GOT3 (cell line): ENCODE results near the gene PARD3.

ENCODE experiments used
- DNase-seq: peaks from one replicate; lab custom pipeline; 2025; ENCODE audit warnings: mixed read lengths; lab: John Stamatoyannopoulos, UW

Gene PARD3

DNA sequence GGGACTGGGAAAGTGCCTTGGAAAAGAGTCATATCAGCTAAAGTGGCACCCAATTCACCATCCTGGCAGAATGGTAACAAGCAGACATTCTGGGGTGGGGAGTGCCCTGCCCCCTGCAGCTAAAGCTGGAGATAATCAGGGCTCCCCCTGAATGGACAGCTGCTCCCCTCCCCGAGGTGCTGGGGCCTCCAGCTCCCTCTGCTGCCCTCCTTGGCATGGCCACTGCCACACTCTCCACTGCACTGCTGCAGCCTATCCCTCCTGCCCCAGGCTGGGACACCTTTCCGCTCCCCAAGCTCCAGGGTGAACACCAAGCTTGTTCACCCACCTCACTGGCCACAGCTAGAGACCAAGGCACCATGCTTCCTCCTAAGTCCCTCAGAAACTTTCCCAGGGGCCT is 9.8 kb upstream of the PARD3 start:
- no peak for DNase-seq

DNA sequence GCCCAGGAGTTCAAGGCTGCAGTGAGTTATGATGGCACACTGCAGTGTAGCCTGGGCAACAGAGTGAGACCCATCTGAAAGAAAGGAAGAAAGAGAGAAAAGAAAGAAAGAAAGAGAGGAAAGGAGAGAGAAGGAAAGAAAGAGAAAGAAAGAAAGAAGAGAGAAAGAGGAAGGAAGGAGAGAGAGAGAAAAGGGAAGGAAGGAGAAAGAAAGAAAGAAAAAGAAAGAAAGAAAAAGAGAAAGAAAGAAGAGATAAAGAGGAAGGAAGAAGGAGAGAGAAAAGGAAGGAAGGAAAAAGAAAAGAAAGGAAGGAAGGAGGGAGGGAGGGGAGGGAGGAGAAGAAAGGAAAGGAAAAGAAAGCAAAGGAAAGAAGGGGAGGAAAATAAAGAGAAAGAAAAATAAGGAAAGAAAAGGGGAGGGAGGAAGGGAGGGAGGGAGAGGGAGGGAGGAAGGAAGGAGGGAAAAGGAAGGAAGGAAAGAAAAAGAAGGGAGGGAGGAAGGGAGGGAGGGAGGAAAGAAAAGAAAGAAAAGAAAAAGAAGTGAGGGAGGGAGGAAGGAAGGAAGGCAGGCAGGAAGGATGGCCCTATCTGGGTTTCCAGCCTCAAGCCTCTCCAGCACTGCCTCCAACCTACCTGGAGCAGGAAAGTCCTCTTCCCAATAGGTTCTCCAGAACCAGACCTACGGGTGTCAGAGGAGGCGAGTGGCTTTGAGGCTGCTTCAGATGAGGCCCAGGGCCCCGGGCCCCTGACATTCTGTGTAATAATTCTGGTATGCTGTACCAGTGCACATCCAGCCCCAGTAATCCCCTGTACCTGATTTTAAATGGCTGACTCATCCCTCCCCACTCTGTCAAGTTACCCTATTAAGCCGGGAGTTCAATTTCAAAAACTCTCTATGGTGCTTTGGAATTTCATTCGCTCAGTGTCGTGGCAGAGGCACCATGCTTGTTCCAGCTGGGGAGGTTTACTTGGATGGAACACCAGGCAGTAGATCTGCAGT is 6.8 kb upstream of the PARD3 start:
- DNase-seq = no peak

DNA sequence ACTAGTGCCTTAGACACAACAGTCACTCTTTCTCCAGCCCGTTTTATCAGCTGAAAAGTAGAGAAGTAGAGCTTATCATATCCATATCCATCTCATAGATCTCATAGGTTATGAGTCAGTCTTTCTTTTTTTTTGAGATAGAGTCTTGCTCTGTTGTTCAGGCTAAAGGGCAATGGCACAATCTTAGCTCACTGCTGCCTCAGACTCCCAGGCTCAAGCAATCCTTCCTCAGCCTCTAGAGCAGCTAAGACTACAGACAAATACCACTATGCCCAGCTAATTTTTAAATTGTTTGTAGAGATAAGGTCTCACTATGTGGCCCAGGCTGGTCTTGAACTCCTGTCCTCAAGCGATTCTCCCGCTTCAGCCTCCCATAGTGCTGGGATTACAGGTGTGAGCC is 2.5 kb upstream of the PARD3 start:
- no peak for DNase-seq

DNA sequence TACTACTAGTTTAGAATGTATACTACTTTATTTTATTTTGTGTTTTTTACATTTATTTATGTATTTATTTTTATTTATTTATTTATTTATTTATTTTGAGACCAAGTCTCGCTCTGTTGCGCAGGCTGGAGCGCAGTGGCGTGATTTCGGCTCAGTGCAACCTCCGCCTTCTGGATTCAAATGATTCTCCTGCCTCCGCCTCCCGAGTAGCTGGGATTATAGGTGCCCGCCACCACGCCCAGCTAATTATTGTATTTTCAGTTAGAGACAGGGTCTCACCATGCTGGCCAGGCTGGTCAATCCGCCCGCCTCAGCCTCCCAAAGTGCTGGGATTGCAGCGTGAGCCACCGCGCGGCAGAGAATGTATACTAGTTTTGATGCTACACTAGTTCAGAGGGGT is 2.0 kb upstream of the PARD3 start:
- no peak for DNase-seq

DNA sequence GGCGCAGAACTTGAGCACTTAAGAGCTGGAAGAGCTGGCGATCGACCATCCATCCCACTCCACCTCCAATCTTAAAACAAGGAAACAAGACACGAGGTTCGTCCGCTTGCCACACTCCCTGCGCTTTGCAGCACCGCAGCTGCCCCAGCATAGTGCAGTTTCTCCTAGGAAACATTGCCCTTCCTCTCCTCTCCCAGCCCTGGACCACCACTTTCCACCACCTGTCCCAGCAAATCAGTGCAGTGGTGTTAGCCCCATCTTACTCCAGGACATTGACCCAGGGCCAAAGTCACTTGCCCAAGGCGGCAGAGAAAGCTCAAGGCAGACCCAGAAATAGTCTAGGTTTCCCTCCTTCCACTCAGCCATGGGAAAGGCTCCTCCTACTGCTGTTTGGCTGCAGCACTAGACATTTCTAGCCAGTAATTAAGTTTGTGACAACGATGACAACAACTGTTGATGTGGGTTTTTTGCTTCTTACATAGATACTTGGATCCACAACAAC is 1.5 kb upstream of the PARD3 start:
- DNase-seq = no peak

DNA sequence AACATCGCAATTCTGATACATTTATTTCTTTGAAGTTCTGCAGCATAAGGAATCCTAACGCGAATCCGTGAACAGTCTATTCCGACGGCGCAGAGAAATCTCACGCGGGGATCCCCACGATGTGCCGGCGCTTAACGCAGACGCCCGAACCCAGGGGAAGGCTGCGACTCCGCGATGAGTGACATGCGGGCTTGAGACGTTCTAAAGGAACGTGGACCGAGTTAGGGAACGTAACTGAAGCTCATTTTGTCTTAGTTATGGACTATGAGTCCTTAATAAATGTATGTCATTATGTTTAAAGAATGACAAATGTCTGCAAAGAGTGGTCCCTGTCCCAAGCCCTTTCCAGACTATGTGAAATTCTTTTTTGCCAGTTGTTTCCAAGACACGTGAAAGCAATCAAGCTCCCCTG is 995 bp upstream of the PARD3 start:
- DNase-seq = no peak

DNA sequence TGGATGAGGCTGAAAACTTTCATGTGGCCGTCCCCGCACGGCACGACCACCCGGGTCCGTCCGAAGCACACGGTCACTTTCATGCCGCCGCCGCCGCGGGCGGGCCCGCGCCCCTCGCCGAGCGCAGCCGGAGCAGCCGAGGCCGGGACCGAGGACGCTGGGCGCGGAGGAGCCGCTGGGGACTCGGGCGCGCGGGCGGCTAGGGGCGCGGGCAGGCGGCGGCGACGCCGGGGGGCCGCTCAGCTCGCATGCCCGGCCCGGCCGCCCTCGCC is 247 bp downstream of the PARD3 start:
- no peak for DNase-seq

DNA sequence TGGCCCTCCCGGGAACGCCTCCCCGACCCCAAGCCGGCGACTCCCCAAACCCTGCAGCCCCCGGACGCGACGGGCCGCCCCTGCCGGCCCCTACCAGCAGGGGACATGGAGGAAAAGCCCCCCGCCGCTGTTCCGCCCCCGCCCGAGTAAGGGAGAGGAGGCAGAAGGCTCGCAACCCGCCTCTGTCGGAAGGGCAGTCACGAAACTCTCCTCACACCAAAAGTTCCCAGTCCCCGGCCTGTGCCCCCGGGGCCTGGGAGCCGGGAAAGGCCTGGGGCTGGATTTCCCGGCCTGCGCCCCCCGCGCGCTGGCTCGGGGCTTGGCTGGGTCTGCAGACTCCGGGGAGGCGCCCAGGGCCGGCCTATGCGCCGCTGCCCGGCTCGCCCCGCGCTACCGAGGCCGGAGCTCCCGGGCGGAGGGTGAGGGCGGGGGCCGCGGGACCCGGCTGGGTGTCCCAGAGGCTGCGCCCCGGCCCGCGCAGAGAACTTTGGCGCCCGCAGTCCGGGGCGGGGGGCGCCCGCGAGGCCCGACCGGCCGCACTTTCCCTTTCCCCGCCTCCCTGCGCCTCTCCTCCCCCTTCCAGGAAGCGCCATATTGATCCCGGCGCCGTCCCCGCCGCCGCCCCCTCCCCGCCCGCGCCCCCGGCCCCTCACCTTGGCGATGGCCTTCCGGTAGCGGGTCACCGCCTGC is 728 bp downstream of the PARD3 start:
- DNase-seq = no peak

DNA sequence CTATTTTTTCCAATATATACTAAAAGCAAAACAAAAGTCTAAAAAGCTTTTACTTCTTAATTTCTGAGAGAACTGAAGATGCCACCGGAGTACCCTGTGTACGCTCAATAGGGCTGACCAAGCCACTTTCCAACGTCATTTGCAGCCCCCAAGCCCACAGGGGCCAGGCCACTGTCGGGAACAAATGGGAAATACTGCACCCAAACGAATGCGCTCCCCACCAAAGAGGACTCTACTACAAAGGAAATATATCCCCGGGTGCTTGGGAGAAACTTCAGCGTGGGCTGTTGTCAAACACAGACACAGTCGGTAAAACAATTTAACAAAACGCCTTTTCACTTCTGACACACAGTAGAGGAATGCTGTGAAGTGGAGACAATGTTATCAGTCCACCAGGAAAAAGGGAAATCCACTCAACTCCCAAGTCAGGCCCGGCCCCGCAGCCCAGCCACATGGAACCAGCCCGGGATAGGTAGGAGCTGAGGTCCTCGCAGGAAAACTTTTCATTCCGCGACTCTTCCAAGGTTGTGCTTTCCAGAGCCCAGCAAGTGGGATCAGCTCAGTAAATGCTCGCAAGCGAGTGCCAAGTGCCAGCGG is 1.4 kb downstream of the PARD3 start:
- DNase-seq = no peak

DNA sequence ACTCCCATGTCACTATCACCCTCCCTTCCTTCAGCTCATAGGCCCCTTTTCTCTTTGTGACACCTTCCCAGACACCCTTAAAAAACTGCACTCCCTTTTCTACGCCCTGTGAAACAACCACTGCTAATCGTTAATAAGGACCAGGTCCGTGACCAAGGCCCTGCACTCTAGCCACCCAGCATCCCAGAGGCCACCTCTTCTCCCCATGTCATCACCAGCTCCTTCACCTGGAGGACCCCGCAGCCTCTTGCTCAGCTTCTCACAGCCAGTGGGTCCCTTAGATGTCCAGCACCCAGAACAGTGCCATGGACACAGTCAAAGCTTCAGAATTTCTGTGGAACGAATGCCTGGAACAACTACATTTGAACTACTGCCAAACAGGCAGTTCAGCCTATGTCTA is 2.3 kb downstream of the PARD3 start:
- no peak for DNase-seq

DNA sequence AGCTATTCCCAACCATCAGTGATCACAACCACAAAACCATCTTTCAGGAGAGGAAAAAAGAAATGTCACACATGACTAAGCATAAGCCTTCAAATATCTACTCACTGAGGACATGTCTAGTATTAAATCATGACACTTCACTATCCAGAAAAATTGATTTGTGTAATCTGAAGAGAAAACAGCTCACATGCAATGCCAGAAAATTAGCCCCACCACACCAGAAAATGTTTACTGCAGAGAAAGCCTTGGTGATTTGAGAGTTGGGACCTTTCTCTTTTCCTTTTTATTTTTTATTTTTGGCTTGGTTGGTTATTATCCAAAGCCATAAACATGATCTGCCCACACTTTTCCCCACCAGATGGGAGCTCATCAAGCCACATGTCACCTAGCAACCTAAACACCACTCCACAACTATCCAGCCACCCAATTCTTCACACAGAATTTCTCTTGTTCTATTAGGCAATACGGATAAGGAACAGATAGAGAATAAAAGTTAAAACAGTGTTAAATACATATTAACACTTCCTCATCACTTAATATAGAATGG is 3.1 kb downstream of the PARD3 start:
- no peak for DNase-seq

DNA sequence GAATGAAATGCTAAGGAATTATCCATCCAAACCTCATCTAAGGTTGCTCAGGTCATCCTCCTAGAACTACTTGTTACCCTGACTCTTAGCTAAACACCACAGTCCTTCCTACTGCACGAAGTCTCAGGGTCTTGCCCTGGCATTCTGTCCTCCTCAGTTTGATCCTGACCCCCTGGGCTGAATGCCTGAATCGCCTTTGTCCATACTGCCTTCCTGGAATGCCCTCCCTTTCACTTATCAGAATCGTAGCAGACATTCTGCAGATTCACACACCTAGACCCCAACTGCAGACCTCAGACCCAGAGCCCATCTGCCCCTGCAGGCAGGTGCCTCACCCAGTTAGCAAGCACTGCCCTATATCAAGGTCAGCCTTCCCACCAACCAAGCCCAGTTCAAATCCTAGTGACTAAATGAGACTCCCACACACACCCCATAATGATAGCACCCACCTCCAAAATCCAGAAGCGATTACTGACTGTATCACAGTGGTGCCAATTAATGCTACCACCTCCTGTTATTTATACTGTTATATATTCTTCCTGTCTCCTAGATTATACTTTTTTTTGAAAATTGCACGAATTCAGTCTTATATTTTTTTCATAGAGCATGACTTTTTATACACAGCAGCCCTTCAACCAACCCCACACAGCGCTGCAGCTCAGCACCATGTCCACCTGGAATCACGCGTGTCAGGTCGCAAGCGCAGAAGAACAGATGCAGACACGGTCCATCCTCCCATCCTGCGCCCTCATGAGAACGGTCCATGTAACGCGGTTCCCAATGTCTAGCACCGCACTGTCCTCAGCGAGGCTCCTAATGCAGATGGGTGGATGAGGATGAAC is 3.7 kb downstream of the PARD3 start:
- no peak for DNase-seq

DNA sequence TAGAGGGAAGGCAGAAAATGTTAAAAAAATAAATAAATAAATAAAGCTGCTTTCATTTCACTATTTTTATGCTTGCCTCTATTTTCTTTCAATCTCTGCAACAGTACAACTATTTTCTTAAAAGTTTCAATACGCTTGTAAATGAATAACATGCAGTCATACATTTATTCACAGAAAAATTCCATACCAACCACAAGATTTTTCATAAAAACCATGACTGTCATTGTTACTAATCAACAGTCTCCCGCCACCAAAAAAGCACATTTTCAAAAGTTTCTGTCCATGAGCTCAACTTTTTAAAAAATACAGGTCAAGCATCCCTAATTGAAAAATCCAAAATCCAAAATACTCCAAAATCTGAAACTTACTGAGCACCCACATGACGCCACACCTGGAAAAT is 5.3 kb downstream of the PARD3 start:
- DNase-seq = no peak

DNA sequence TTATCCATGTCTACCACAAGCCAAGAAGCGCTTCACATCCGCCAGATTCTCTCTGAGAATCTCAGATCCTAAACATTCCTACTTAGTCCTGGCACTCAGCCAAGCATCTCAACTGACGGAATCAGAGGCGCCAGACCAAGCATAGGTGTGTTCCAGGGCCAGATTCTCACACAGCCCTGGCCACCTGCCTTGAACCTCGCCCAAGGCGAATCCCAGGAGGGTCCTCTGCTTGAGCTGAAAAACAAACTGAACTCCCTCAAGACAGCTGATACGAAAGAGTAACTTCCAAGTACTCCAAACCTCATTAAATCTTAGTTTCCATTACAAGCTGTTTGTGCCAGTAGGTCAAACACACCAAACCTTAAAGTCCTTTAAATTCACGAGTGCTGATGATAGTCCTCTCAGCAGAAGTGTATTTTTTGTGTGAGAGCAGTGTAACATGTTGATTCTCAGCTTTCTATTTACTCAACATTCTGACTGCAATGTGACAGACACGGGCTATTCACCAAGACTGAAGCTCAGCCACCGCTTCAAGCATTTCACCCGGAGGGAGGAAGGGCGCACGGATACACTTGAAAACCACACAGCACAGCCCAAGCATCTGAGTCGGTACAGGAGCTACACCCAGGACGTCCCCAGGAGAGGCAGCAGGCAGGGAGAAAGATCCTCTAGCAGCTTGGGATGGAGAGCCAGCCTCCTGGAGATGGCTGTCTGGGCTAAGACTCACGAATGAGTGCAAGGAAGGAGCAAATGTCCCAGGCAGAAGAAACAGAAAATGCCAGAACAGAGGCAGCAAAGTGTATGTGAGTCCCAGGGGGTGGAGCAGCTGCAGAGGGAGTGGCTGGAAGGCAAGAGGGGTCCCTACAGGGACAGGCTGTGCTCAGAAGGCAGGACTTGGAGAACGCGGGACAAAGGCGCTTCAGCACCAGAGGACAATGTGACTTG is 6.0 kb downstream of the PARD3 start:
- no peak for DNase-seq

DNA sequence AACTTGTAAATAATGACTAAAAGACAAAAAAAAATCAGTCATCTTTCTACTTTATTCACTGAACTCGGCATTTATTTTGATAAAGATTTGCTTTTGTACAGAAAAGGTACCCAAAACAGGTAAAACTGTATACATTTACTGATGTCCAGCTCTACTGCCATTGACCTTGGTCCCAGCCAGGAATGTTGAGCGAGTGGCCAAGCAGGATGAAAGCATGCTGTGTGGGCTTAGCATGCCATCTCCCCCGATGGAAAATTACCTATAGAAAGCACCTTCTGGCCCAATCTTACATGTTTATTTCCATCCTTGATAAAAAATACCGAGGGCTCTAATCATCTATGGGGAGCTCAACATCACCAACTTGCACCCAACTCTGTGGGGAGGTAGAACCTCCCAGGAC is 6.8 kb downstream of the PARD3 start:
- DNase-seq = no peak

DNA sequence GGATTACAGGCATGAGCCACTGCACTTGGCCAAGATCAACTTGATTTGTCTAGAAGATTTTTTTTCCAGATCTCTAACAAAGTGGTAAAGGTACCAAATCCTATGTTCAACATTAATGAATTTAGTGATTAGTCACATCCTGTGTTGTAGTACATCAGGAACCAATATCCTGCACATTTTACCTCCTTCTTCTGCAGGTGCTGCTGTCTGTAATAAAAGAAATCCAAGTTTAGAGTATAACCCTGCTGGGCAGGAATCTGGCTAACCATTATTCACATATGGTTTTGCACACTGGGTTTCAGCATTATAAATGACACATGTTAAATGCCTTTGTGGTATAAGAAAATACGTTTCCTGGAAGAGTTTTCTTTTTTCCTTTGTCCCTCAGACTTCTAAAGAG is 10.8 kb downstream of the PARD3 start:
- no peak for DNase-seq

DNA sequence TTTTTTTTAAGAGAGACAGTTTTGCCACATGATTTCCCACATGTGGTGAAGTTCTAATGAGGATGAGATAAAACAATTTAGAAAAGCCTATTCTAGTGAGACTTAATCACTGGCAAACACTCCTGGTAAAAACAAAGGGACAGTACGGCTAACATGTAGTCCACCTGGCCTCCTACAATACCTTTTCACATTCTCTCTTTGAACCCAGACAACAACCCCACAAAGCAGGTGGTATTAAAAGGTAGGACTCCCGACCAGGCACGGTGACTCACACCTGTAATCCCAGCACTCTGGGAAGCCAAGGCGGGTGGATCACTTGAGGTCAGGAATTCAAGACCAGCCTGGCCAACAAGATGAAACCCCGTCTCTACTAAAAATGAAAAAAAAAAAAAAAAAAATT is 12.4 kb downstream of the PARD3 start:
- no peak for DNase-seq

DNA sequence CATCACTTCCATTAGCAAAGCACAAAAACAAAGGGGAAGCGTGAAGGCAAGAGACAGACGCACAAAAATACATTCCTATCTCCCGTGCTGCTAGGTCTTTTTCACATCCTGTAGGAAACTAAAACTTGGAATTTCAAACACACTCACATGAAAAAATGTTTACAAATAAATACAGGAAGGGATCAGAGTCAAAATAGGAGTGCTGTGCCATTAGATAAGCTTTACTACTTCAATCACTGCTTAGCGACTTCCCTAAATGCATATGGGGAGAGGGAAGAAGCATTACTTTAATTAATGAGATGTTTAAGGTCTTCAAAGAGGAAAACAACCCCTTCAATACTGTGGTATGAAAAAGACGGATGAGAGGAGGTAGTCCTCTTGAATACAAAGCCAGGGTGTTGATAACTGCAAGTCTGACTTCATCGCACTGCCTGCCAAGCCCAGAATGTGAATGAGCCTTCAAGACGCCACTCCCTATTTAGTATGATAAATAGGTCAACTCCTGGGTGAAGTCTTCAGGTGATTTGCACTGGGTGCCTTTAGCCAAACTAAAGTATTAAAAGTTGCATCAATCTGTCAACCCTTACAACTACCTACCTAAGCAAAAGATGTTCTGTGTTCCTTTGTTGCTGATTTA is 13.9 kb downstream of the PARD3 start:
- DNase-seq = no peak

DNA sequence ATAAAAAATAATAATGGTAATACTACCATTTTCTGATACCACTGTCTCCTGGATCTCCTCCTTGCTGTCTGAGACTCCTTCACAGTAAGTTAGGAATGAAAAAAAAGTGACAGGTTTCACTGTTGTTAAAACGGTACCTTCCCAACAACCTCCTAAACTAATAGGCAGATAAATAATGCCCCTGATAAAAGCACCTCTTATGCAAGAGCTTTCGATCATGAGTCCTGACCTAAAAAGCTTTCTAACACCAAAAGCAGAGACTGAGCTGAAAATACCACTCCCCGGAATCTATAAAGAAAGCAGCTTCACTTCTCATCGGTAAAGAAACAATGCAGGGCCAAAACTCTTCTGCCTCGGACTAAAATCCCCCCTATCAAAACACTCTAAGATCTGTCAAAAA is 14.5 kb downstream of the PARD3 start:
- no peak for DNase-seq

DNA sequence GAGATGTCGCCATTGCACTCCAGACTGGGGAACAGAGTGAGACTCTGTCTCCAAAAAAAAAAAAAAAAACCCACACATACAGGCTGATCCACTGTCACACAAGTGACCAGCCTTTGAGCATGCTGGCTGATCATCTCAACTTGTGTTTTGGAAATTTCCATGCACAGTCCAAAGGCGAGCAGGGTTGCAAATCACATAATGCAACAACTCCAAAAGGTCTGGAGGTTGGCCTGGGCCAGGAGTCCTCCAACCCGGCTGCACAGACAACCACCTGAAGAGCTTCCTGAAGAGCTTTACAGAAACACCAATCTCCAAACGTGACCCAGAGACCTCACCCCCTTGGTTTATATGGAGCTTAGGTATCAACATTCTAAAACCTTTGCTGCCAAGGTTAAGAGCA is 16.4 kb downstream of the PARD3 start:
- DNase-seq = no peak
